HG02763 (cell line): ENCODE results near the gene CIPC.

Source experiments
- ATAC-seq: cut with Tn5 transposase; IDR thresholded peaks from one replicate; pipeline ENCODE4 v1.9.1; 2021; ENCODE audit warnings: mild to moderate bottlenecking, moderate library complexity; ENCODE audit not compliant: unreplicated experiment

CIPC gene

GRCh38 chr14:77100961-77101360 lies 2.9 kb downstream of the CIPC start:
- ATAC-seq = no peak

DNA sequence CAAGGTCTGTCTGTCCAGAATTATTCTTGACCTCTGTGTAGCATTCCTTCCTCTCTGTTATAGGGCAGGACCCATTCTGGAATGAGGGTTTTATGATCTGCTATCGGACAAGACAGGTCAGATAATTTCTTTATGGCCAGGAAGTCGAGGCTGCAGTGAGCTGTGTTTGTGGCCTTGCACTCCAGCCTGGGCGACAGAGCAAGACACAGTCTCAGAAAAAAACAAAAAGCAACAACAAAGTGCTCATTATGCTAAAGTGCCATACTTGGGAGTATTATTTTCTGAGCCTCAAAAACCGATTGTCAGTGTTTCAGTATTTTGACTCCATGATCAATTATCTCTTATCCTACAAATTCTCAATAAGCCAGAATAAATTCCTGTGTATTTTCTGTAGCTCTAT lies 4.1 kb downstream of the CIPC start:
- ATAC-seq = no peak

DNA sequence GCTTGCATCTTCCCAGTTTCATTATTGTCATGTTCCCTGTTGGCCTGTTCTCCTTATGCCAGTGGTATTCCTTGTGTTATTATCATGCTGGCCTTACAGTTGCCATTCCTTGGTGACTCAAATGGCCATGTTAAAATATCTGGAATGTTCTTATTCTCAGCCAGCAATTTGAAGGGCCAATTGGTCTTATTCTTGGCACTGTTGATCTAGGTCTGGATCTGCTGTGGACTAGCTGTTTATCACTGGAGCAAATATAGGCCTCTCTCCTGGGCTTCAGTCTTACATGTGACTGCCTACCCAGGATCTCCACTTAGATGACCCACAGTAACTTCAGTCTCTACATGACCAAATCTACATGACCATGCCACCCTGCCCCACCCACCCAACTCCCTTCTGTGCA lies 5.4 kb downstream of the CIPC start:
- no peak for ATAC-seq

DNA sequence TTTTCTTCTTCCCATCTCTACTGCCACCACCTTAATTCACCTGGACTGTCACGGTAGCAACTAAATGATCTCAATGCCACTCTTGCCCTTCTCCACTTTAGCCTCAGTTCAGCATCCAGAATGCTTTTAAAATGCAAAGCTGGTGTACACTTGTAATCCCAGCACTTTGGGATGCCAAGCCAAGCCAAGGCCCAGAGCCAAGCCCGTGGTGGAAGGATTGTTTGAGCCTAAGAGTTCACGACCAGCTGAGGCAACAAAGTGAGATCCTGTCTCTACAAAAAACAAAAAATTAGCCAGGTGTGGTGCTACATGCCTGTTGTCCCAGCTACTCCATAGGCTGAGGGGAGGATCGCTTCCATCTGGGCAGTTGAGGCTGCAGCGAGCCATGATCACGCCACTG lies 5.9 kb downstream of the CIPC start:
- no peak for ATAC-seq

- no peak for ATAC-seq
Observed at GRCh38 chr14:77104393-77104792, 6.3 kb downstream of the CIPC start.

DNA sequence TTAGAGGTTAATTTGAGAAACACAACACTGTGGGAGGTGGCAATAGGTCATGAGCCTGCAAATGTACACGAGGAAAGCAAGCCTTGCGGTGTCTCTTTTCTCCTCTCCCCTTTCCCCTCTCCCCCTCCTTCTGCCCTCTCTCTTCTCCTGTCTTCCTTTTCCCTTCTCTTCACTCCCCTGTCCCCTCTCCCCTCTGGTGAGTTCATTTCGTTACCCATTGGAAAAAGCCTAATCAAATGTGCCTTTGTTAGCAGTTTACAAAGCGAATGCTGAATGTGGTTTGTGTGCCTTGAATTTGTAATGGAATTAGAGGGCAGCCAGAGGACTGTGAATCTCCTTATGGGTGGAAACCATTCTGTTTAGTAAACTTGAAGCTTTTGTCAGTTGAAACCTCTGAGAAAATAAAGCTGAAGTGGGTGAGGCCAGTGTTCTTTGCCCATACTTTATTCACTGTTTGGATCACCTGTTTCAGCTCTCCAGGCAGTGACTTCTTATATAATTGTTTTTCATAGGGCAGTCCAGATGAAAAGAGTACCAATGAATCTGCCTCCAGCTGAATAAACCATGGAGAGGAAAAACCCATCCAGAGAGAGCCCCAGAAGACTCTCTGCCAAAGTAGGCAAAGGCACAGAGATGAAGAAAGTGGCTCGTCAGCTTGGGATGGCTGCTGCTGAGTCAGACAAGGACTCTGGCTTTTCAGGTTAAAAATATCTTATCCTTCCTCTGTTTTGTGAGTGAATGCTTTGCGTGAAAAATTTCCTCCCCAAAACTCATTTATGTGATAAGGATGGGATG lies 7.3 kb downstream of the CIPC start:
- ATAC-seq = no peak

DNA sequence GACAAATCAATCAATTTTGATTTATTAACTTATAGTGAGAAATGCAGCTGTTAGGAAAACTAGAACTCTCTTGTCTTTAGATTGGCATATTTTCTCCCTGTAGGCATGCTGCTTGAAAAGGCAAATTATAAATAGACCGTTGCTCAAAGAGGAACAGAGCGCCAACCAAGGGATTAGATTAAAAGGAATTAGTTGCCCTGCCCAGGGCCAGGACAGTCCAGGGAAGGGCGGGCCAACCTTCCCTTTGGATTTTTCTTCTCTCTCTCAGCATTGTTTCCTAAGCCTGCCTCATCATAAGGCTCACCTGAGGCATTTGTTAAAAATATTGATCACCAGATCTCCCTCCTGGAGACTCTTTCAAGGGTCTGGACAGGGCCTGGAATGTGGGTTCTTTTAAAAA lies 8.6 kb downstream of the CIPC start:
- no peak for ATAC-seq

DNA sequence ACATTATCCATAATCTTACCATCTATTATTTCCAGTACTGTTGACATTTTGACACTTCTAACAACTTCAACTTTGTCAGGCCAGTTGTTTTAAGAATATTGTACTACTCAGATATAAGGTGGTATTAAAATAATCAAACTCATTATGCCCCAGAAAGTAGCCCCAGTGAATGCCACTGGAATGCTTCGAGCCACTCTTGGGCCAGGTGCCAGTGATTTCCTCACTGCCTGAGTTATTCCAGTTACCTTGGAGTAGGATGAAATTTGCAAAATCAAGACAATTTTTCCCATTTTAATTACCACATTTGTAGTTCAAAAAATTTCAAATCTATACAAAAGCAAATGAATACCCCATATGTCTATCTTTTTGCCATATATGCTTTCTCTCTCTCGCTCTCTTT lies 9.2 kb downstream of the CIPC start:
- ATAC-seq = no peak

GRCh38 chr14:77108753-77109152 lies 10.7 kb downstream of the CIPC start:
- no peak for ATAC-seq

DNA sequence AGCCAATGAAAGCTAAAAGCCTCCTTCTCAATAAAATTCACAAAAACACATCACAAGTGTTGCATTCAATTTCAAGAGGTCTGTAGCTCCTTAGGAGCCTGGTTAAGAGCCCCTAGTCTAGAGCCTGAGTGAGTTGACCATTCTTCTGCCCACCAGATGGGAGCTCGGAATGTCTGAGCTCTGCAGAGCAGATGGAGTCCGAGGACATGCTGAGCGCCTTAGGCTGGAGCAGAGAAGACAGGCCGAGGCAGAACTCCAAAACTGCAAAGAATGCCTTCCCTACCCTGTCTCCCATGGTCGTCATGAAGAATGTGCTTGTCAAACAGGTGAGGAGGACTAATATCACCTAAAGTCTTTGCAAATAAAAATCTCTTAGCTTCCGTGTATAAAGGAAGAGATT lies 11.6 kb downstream of the CIPC start:
- ATAC-seq = no peak

GRCh38 chr14:77110286-77110685 lies 12.2 kb downstream of the CIPC start:
- ATAC-seq = no peak

DNA sequence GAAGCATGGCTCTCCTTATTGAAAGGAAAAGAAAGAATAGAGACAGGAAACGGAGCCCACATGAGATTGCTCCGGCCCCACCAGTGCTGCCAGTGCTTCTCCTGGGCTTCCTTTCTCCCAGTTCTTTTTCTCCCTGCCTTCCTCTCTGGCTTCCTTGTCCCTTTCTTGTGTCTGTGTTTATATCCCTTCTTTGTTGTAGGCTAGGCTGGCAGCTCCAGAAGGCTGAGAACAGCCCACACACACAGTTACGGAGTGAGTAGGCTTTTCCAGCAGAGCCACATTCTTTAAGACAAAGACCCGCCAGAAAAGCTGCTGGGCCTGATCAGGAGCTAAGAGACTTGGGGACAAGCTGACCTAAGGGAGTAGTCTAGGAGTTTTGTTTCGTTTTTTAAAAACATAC lies 13.0 kb downstream of the CIPC start:
- ATAC-seq = no peak

DNA sequence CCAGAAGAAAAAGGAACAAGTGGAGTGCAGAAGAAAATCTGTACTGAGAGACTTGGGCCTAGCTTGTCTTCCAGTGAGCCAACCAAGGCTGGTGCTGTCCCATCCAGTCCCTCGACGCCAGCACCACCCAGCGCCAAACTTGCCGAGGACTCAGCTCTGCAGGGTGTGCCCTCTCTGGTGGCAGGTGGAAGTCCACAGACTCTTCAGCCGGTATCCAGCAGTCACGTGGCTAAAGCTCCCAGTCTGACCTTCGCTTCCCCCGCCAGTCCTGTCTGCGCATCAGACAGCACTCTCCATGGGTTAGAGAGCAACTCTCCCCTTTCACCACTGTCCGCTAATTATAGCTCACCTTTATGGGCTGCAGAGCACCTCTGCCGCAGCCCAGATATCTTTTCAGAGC lies 15.6 kb downstream of the CIPC start:
- no peak for ATAC-seq

DNA sequence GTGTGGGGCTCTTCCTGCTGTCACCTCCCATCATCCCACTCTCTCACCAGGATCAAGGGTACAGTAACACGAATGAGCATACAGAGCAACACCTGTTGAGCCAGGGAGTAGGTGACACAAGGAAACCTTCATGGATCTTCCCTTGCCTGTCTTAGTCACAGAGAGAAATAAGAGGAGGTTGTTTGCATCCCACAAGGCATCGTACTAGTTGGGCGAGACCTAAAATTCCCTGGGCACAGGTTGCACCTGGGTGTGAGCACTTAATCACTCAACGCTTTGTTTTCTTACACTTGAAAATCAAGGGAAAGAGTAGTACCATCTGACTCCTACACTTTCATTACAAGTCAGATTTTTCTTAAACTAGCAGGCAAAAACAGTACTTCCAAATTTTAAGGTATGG lies 16.6 kb downstream of the CIPC start:
- ATAC-seq = no peak

DNA sequence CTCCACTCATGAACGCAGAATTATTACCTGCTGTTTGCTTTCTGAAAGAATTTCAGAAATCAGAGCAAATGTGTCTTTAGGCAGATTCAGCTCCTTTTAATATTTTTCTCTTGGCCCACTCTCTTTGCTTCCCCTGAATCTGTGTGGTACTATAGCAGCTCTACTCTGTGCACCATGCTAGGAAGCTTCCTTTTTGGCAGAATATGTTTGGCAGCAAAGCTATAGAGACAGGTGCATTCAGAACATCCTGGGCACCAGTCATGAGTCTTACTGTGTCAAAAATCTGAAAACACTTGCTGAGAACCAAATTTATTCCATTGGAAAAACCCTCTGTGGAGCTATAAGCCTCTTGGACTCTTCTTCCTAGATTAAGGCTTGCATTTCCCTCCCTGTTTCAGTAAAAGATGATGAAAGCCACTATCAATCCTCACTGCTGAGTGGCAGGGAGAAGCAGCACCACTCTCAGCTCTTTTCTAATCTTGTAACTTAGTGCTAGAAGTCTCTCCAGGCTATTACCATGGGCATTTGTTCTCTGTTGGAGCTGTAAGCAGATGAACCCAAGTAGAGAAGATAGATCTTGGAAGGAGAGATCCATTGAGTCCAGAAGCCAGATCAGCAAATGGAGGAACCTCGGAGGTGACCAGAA lies 18.2 kb downstream of the CIPC start:
- ATAC-seq = no peak

GRCh38 chr14:77119851-77120250 lies 21.8 kb downstream of the CIPC start:
- ATAC-seq = no peak

GRCh38 chr14:77120771-77121743 lies 23.0 kb downstream of the CIPC start:
- peak; percentile 83 for ATAC-seq

- ATAC-seq = no peak
Observed at GRCh38 chr14:77122526-77123125, 24.6 kb downstream of the CIPC start.

- ATAC-seq = no peak
Observed at GRCh38 chr14:77123381-77124325, 25.6 kb downstream of the CIPC start.
